ENCODE measurements around the gene OAT.

OAT gene

DNA sequence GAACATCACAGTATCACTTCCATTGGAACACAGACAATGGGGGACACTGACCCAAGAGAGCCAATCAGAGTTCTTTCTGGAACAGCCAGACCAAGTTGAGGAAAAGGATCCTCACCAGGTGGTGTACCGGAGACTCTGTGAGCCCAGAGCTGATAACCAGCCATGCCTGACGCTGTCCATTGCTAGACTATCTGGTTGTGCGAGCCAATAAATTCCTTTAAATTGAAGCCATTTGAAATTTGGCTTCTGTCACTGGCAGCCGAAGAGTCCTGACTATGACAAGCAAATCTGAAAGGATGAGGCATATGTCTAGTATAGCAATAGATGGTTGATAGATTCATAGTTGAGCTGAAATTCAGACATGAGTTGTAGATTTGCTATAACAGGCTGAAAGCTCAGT, 39.8 kb upstream of the OAT start:
- Histone ChIP-seq H3K9me3 (ENCODE audit: control insufficient read depth, low read depth, low read length) (no peaks in the 10 kb centered on the region), H3K27me3 (ENCODE audit: control insufficient read depth, insufficient read depth, low read length) (peaks cover 6% of the 10 kb centered on the region), H3K36me3 (ENCODE audit: control insufficient read depth, low read depth, low read length) (no peaks in the 10 kb centered on the region), H3K27ac (ENCODE audit: low read length) (no peak overlapping the region), H3K4me1 (ENCODE audit: control insufficient read depth, low read depth, low read length) (peaks cover 39% of the 10 kb centered on the region), H3K9ac (ENCODE audit: low read length) (no peak overlapping the region), H3K4me3 (ENCODE audit: low read length) (no peak overlapping the region)

DNA sequence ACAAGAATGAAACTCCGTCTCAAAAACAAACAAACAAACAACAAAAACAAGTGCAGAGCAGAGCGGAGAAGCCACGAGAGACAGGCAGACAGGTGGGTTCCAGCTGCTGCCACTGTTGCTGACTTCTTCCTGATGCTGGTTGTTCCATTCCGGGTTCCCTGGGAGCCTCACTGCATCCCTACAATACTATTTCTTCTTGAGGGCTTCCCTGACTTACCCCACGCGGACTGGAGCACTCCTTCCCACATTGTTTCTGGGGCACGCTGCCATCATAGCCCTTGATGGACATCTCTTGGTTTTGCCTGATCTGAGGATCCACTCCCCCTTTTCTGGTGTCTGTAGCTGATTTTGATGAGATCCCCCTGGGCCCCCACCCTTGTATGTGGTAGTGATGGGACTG, 36.7 kb upstream of the OAT start:
- H3K27ac ChIP-seq (ENCODE audit: low read length): no peak overlapping the region
- H3K4me3 ChIP-seq (ENCODE audit: low read length): no peak overlapping the region
- H3K9ac ChIP-seq (ENCODE audit: low read length): no peak overlapping the region
- H3K9me3 ChIP-seq (ENCODE audit: control insufficient read depth, low read depth, low read length): no peaks in the 10 kb centered on the region
- no peaks in the 10 kb centered on the region for H3K36me3 ChIP-seq (ENCODE audit: control insufficient read depth, low read depth, low read length)
- H3K27me3 ChIP-seq (ENCODE audit: control insufficient read depth, insufficient read depth, low read length): peaks cover 18% of the 10 kb centered on the region
- H3K4me1 ChIP-seq (ENCODE audit: control insufficient read depth, low read depth, low read length): peaks cover 58% of the 10 kb centered on the region

DNA sequence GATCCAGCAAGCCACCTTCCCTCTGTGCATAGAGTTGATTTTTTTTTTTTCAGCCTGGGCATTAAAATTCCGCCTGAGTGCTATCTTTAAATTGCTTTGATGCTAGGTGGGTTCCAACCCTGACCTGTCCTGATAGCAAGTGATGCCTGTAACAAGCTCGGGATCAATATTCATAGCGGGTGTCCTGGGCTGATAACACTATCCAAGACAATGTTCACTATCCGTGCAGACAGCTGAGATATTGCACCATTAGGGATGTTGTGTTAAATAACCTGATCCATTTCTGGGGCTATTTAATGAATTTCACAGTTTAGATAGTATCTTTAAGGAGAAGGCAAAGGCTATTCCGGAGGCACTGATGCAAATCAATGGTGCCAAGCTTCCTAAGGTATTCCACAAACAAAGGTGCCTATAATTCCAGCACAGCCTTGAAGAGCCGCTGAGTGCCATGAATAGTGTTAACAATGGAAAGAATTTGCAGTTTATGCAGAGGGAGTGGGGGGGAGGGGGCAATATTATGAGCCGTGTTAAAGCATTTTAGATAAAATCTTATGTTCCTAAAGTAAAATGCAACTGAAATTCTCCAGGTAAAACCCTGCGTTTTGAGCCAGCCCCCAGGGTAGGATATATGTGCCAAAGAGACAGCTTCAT, 35.4 kb upstream of the OAT start:
- peaks cover 31% of the 10 kb centered on the region for H3K27me3 ChIP-seq (ENCODE audit: control insufficient read depth, insufficient read depth, low read length)
- H3K4me1 ChIP-seq (ENCODE audit: control insufficient read depth, low read depth, low read length): peaks cover 61% of the 10 kb centered on the region
- H3K4me3 ChIP-seq (ENCODE audit: low read length): peak overlapping the region; percentile 21
- H3K27ac ChIP-seq (ENCODE audit: low read length): no peak overlapping the region
- H3K36me3 ChIP-seq (ENCODE audit: control insufficient read depth, low read depth, low read length): no peaks in the 10 kb centered on the region
- H3K9ac ChIP-seq (ENCODE audit: low read length): no peak overlapping the region
- H3K9me3 ChIP-seq (ENCODE audit: control insufficient read depth, low read depth, low read length): no peaks in the 10 kb centered on the region

DNA sequence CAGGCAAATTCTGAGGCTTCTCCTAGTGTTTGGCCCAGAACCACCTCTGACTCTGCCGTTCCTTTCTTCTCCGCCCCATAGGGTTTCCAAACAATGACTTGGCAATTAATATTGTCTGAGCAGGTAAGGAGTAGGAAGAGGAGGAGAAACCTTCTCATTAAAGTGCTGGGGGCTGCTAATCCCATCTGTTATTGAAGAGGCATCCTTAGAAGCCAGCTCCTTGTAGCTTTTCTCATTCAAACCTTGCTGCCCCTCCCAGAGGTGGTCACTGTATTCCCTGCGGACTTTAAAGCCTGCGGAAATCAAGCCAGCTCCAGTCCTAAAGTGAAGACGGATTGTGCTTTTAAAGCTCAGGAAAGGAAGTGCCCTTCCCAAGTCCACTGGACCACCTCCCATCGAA, 32.6 kb upstream of the OAT start:
- H3K27ac ChIP-seq (ENCODE audit: low read length): no peak overlapping the region
- H3K9me3 ChIP-seq (ENCODE audit: control insufficient read depth, low read depth, low read length): no peaks in the 10 kb centered on the region
- peaks cover 50% of the 10 kb centered on the region for H3K4me1 ChIP-seq (ENCODE audit: control insufficient read depth, low read depth, low read length)
- peak overlapping the region; percentile 67 for H3K4me3 ChIP-seq (ENCODE audit: low read length)
- H3K27me3 ChIP-seq (ENCODE audit: control insufficient read depth, insufficient read depth, low read length): peaks cover 59% of the 10 kb centered on the region
- no peaks in the 10 kb centered on the region for H3K36me3 ChIP-seq (ENCODE audit: control insufficient read depth, low read depth, low read length)
- peak overlapping the region; percentile 2 for H3K9ac ChIP-seq (ENCODE audit: low read length)

DNA sequence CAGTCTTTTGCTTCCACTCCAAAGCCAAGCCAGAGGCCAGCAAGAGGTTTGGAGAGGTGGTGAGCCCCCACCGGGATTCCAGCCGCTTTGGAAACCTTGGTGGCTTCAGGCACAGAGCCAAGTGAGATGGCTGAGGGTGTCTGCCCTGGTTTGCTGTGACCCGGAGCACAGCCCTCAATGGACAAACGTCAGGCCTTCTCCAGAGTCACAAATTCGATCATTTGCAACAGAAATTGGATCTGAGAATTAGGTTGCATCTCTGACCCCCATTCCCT, 32.0 kb upstream of the OAT start:
- no peak overlapping the region for H3K27ac ChIP-seq (ENCODE audit: low read length)

DNA sequence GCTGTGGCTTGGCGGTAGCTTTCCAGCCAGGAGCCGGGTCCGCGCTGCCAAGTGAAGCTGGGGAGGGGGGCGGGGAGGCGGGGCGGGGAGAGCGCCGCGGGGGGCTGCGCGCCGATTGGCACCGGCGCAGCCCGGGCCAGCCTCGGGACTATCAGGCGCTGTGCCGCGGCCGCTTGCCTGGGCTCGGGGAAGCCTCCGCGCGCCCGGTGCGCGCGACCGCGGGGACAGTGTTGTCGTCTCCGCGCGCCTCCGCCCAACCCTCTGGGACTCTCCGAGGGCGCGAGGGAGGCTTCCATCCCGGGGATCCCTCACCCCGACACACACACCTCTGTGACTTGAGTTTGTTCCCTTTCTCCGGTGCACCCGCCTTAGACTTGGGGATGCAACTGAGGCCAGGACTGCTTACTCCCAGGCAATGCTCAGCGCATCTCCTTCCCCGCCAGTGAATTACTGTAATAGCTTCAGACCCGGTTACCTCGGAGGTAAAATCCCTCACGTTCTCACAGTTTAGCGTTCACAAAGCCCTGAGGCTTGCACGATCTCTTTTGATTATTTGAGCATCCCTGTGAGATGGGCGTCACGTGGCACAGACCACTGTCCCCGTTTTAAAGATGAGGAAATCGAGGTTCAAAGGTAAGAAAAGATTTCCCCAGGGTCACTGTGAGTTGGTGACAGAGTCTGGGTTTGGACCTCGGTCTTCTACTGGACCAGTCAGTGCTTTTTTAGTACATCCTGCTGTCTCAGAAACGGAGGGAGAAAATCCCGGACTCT, 31.5 kb upstream of the OAT start, which contains the start of gene NKX1-2:
TSS of gene NKX1-2 (minus strand) at position 24 of the 771 bp plus-strand sequence. CDS start 92 bp downstream, outside the sequence.
- Histone ChIP-seq H3K9me3 (ENCODE audit: control insufficient read depth, low read depth, low read length) (no peaks in the 10 kb centered on the region), H3K4me3 (ENCODE audit: low read length) (peak within 1 kb of the TSS; percentile 67), H3K27ac (ENCODE audit: low read length) (no peak within 1 kb of the TSS), H3K4me1 (ENCODE audit: control insufficient read depth, low read depth, low read length) (peaks cover 47% of the 10 kb centered on the region), H3K36me3 (ENCODE audit: control insufficient read depth, low read depth, low read length) (no peaks in the 10 kb centered on the region), H3K9ac (ENCODE audit: low read length) (peak within 1 kb of the TSS; percentile 47), H3K27me3 (ENCODE audit: control insufficient read depth, insufficient read depth, low read length) (peaks cover 63% of the 10 kb centered on the region)

More for the DNA sequence above, 32.0 kb upstream of the OAT start:
- Histone ChIP-seq H3K4me1 (ENCODE audit: control insufficient read depth, low read depth, low read length) (peaks cover 50% of the 10 kb centered on the region), H3K9me3 (ENCODE audit: control insufficient read depth, low read depth, low read length) (no peaks in the 10 kb centered on the region), H3K36me3 (ENCODE audit: control insufficient read depth, low read depth, low read length) (no peaks in the 10 kb centered on the region), H3K9ac (ENCODE audit: low read length) (peak overlapping the region; percentile 2), H3K4me3 (ENCODE audit: low read length) (peak overlapping the region; percentile 67), H3K27me3 (ENCODE audit: control insufficient read depth, insufficient read depth, low read length) (peaks cover 60% of the 10 kb centered on the region)

DNA sequence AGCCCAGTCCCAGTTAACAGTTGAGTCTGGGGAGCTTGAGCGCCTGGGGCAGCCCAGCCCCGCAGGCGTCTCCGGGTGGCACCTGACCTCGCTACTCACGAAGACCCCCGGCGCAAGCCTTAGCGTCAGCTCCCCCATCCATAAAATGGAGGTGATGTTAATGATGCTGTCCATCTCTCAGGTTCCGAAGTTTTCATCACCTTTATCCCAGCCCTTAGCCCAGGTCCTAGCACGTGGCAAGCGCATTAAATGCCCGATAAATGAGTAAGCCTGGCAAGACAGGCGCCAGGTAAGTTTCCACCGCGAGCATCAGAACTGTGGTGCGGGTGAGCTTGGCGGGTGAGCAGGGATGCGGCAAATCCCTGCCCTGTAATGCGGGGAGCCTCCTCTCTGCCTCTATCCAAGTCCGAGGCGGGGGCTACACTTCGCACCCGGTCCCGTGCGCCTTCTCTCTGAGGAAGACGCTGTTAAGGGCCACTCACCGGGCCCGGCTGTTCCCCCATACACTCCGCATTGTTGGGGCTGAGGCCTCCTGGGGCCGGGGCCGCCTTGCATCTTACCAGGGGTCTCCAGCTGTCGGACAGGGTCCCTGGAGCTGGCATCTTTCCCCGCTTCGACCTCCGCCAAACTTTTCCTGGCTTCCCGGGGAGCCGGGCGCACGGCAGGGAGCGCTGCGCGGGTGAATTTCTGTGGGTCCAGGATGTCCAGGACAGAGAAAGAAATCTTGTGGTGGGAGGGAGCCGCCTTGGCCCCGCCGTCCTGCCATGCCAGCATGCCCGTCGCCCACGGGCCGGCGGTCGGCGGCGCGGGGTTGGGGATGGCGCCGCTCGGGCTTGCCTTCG, 30.7 kb upstream of the OAT start:
- no peaks in the 10 kb centered on the region for H3K36me3 ChIP-seq (ENCODE audit: control insufficient read depth, low read depth, low read length)
- H3K4me3 ChIP-seq (ENCODE audit: low read length): peak overlapping the region; percentile 64
- H3K9ac ChIP-seq (ENCODE audit: low read length): peak overlapping the region; percentile 47
- no peaks in the 10 kb centered on the region for H3K9me3 ChIP-seq (ENCODE audit: control insufficient read depth, low read depth, low read length)
- peaks cover 40% of the 10 kb centered on the region for H3K4me1 ChIP-seq (ENCODE audit: control insufficient read depth, low read depth, low read length)
- no peak overlapping the region for H3K27ac ChIP-seq (ENCODE audit: low read length)
- peaks cover 63% of the 10 kb centered on the region for H3K27me3 ChIP-seq (ENCODE audit: control insufficient read depth, insufficient read depth, low read length)

DNA sequence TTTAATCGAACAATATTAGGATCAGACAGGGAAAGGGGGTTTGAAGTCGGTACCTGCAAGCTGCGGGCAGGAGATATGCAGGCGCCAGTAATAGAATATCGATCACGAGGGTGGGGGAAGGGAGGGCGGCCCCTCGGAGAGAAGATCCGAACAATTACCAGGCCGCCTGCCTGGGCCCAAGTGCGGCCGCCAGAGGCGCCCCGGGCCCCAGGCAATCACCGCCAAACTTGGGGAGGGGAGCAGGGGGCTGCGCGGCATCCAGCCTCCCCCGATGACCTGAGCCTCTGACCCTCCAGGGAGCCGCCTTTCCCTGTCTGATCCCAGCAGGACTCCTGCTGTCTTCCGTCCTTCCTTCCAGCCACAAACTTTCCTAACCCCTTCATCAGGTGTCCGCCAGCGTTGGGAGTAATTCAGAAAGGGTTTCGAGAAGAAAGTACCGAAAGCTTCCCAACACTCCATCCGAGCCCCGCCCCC, 30.0 kb upstream of the OAT start:
- peak overlapping the region; percentile 64 for H3K4me3 ChIP-seq (ENCODE audit: low read length)
- peaks cover 34% of the 10 kb centered on the region for H3K4me1 ChIP-seq (ENCODE audit: control insufficient read depth, low read depth, low read length)
- no peak overlapping the region for H3K27ac ChIP-seq (ENCODE audit: low read length)
- H3K27me3 ChIP-seq (ENCODE audit: control insufficient read depth, insufficient read depth, low read length): peaks cover 63% of the 10 kb centered on the region
- H3K9me3 ChIP-seq (ENCODE audit: control insufficient read depth, low read depth, low read length): no peaks in the 10 kb centered on the region
- H3K36me3 ChIP-seq (ENCODE audit: control insufficient read depth, low read depth, low read length): no peaks in the 10 kb centered on the region
- peak overlapping the region; percentile 47 for H3K9ac ChIP-seq (ENCODE audit: low read length)

DNA sequence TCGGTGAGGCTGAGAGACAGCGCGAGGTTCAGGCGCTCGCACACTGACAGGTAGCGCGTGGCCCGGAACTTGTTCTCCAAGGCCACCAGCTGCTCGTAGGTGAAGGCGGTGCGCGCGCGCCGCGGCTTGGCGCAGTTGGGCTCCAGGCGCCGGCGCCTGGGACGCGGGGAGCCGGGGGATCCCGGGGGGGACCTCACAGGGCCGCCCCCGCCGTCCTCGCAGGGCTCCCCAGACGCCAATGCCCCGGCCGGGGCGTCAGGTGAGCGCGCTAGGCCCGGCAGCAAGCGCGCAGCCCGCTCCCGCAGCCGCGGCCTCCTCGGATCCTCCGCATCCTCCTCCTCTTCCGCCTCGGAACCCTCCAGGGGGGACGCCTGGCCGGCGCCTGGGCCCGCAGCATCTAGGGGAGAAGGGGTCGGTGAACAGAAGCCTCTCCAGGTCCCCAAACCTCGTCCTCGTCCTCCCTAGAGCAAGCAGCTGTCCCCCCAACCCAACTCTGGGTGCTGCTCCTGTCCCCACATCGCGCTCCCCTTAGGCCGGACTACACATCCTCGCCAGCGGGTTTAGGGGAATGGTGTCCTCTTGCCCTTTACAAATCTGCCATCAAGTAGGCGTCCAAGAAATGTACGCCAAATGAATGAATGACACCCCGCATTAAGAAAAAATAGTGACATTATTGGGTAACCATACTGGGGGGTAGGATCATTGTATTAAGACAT, 29.2 kb upstream of the OAT start:
- H3K9me3 ChIP-seq (ENCODE audit: control insufficient read depth, low read depth, low read length): no peaks in the 10 kb centered on the region
- H3K4me3 ChIP-seq (ENCODE audit: low read length): peak overlapping the region; percentile 64
- H3K36me3 ChIP-seq (ENCODE audit: control insufficient read depth, low read depth, low read length): no peaks in the 10 kb centered on the region
- peaks cover 63% of the 10 kb centered on the region for H3K27me3 ChIP-seq (ENCODE audit: control insufficient read depth, insufficient read depth, low read length)
- peaks cover 29% of the 10 kb centered on the region for H3K4me1 ChIP-seq (ENCODE audit: control insufficient read depth, low read depth, low read length)
- H3K27ac ChIP-seq (ENCODE audit: low read length): no peak overlapping the region
- peak overlapping the region; percentile 3 for H3K9ac ChIP-seq (ENCODE audit: low read length)

DNA sequence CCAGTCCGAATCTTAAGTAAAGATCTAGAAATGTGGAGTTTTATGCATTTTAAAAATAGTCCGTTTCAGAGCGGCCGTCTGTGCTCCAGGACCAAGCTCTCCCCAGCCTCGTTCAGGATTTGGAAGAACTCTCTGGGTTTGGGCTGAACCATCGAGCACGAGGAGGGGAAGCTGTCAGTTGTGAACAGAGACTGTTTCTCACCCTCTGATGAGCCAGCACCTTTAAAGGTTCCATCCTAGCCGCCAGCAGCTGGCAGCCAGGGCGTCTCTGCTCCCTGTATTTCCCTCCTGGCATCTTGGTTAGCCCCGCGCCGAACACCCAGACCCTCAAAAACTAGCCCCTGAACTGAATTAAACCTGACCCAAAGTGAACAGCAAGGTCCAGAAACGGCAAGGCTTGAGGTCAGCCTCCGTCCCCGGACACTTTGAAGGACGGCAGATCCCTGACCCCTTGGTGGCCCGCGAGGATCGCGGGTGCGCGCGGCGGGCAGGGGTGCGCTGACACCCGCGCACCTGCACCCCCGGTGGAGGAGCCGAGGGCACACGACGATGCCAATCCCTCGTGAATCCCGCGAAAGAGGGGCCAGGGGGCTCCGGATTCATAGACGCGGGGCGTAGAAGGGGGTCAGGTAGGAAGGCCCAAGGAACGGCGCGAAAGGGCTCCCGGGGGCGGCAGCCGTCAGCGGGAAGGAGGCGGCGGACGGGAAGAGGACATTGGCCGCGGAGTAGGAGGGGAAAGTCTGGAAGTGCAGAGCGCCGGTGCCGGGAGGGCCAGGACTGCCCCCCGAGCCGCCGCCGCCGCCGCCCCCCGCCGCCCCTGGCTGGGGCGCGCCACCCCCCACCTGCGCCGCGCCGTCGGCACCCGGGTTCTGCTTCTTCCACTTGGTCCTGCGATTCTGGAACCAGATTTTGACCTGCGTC, 28.4 kb upstream of the OAT start:
- peaks cover 23% of the 10 kb centered on the region for H3K4me1 ChIP-seq (ENCODE audit: control insufficient read depth, low read depth, low read length)
- peaks cover 59% of the 10 kb centered on the region for H3K27me3 ChIP-seq (ENCODE audit: control insufficient read depth, insufficient read depth, low read length)
- H3K27ac ChIP-seq (ENCODE audit: low read length): no peak overlapping the region
- H3K36me3 ChIP-seq (ENCODE audit: control insufficient read depth, low read depth, low read length): no peaks in the 10 kb centered on the region
- no peaks in the 10 kb centered on the region for H3K9me3 ChIP-seq (ENCODE audit: control insufficient read depth, low read depth, low read length)
- no peak overlapping the region for H3K9ac ChIP-seq (ENCODE audit: low read length)
- peak overlapping the region; percentile 64 for H3K4me3 ChIP-seq (ENCODE audit: low read length)
